GM12875 (cell line): ENCODE results near the gene ESPNL.

Source experiments
- H3K4me3 ChIP-seq: one replicate; pipeline ENCODE4 v1.5.1; 2011; ENCODE audit warnings: low read depth, low read length, control low read depth
- CTCF ChIP-seq: IDR thresholded peaks from 2 replicates; pipeline ENCODE4 v1.5.1; 2011; ENCODE audit warnings: low read depth, mild to moderate bottlenecking, control low read depth, inconsistent platforms, low read length, moderate library complexity, borderline replicate concordance; ENCODE audit not compliant: insufficient read depth

Gene ESPNL

GRCh38 chr2:238161291-238162051 lies 61.3 kb downstream of the ESPNL start:
- no peak overlapping the region for H3K4me3 ChIP-seq
- TF ChIP-seq CTCF: no peak

GRCh38 chr2:238162251-238162845 lies 62.2 kb downstream of the ESPNL start:
- no peak overlapping the region for H3K4me3 ChIP-seq
- TF ChIP-seq CTCF: no peak

- no peak overlapping the region for H3K4me3 ChIP-seq
- TF ChIP-seq CTCF: no peak
Measured at GRCh38 chr2:238162846-238163441, 62.8 kb downstream of the ESPNL start.

- no peak for TF ChIP-seq CTCF
- H3K4me3 ChIP-seq: no peak overlapping the region
Measured at GRCh38 chr2:238163481-238164198, 63.5 kb downstream of the ESPNL start.

- TF ChIP-seq CTCF: no peak
- H3K4me3 ChIP-seq: no peak overlapping the region
Measured at GRCh38 chr2:238164906-238165287, 64.8 kb downstream of the ESPNL start.

GRCh38 chr2:238165288-238165921 lies 65.3 kb downstream of the ESPNL start:
- TF ChIP-seq CTCF: no peak
- no peak overlapping the region for H3K4me3 ChIP-seq
